Glomerular visceral epithelial cell (primary cell): ENCODE measurements around the gene NHSL2.
A peak's percentile ranks its signal among the peaks of the same experiment; 100 is the strongest.

Experiments used
- DNase-seq: peaks from one replicate; pipeline ENCODE4 v3.0.0-alpha.2; 2016; ENCODE audit errors: extremely low spot score

The NHSL2 gene

GRCh38 chrX:71990518-71990917 is 79.9 kb downstream of the NHSL2 start:
- DNase-seq, result no peak

- no peak for DNase-seq
Observed at GRCh38 chrX:71991164-71991563, 80.5 kb downstream of the NHSL2 start.

GRCh38 chrX:71992711-71993110 is 82.1 kb downstream of the NHSL2 start:
- DNase-seq, result no peak

GRCh38 chrX:71993371-71993770 is 82.7 kb downstream of the NHSL2 start:
- DNase-seq, result no peak

GRCh38 chrX:71994601-71995000 is 84.0 kb downstream of the NHSL2 start:
- DNase-seq, result no peak

- DNase-seq, result no peak
Observed at GRCh38 chrX:71995122-71995521, 84.5 kb downstream of the NHSL2 start.

GRCh38 chrX:71996136-71996535 is 85.5 kb downstream of the NHSL2 start:
- DNase-seq, result no peak

- DNase-seq, result no peak
Observed at GRCh38 chrX:71996826-71997225, 86.2 kb downstream of the NHSL2 start.

GRCh38 chrX:71997320-71997719 is 86.7 kb downstream of the NHSL2 start:
- DNase-seq, result no peak

- no peak for DNase-seq
Observed at GRCh38 chrX:71998836-71999509, 88.3 kb downstream of the NHSL2 start.

- no peak for DNase-seq
Observed at GRCh38 chrX:71999535-71999934, 88.9 kb downstream of the NHSL2 start.

- DNase-seq, result no peak
Observed at GRCh38 chrX:72001471-72001870, 90.8 kb downstream of the NHSL2 start.

GRCh38 chrX:72001906-72002305 is 91.3 kb downstream of the NHSL2 start:
- no peak for DNase-seq

- no peak for DNase-seq
Observed at GRCh38 chrX:72002875-72003274, 92.2 kb downstream of the NHSL2 start.

GRCh38 chrX:72003811-72004750 is 93.4 kb downstream of the NHSL2 start:
- DNase-seq, result peak; percentile 44

GRCh38 chrX:72005046-72005445 is 94.4 kb downstream of the NHSL2 start:
- no peak for DNase-seq

- no peak for DNase-seq
Observed at GRCh38 chrX:72006461-72006860, 95.8 kb downstream of the NHSL2 start.

- DNase-seq, result no peak
Observed at GRCh38 chrX:72009731-72010130, 99.1 kb downstream of the NHSL2 start.

- DNase-seq, result no peak
Observed at GRCh38 chrX:72011734-72012133, 101.1 kb downstream of the NHSL2 start.

- no peak for DNase-seq
Observed at GRCh38 chrX:72015383-72015782, 104.7 kb downstream of the NHSL2 start.

GRCh38 chrX:72016881-72017783 is 106.5 kb downstream of the NHSL2 start:
- DNase-seq, result no peak
